HepG2 (cell line): ENCODE measurements around the gene BSND. TPM values are rescaled to one million over a fixed set of nuclear protein-coding genes. Genes with fewer than 3 reads are reported as not detected.

Source experiments
- NR0B2 ChIP-seq: sonication (generic); formaldehyde crosslinking; IDR thresholded peaks from 2 replicates; pipeline ENCODE4 v1.4.0; 2020; ENCODE audit warnings: mild to moderate bottlenecking, missing genetic modification reagents
- NR2F2 ChIP-seq: IDR thresholded peaks from 2 replicates; pipeline ENCODE4 v1.6.1; 2012; ENCODE audit warnings: low read depth, inconsistent platforms, borderline replicate concordance
- NR2F6 ChIP-seq, 2 experiments: IDR thresholded peaks; 2 replicates each; pipeline ENCODE4 v1.6.1; 2016; ENCODE audit warnings: antibody characterized with exemption in 1 of 2, mild to moderate bottlenecking in 1 of 2
- SOX5 ChIP-seq: IDR thresholded peaks from 2 replicates; pipeline ENCODE4 v1.6.1; 2016; ENCODE audit warnings: borderline replicate concordance
- ZBED4 ChIP-seq: sonication (generic); formaldehyde crosslinking; IDR thresholded peaks from 2 replicates; pipeline ENCODE4 v1.4.0; 2020; ENCODE audit warnings: missing genetic modification reagents, borderline replicate concordance
- ZBTB8A ChIP-seq: sonication (generic); formaldehyde crosslinking; IDR thresholded peaks from 2 replicates; pipeline ENCODE4 v1.4.0; 2020; ENCODE audit warnings: mild to moderate bottlenecking, low read depth, missing genetic modification reagents, borderline replicate concordance
- ZNF253 ChIP-seq: sonication (generic); formaldehyde crosslinking; IDR thresholded peaks from 2 replicates; pipeline ENCODE4 v1.8.0; 2022; ENCODE audit warnings: mild to moderate bottlenecking, missing genetic modification reagents, borderline replicate concordance
- ZNF354B ChIP-seq: sonication (generic); formaldehyde crosslinking; IDR thresholded peaks from 2 replicates; pipeline ENCODE4 v1.8.0; 2022; ENCODE audit warnings: mild to moderate bottlenecking, missing genetic modification reagents
- ZNF607 ChIP-seq: sonication (generic); formaldehyde crosslinking; IDR thresholded peaks from 2 replicates; pipeline ENCODE4 v1.5.1; 2020; ENCODE audit warnings: missing genetic modification reagents, mild to moderate bottlenecking, borderline replicate concordance
- ZNF761 ChIP-seq: sonication (generic); formaldehyde crosslinking; conservative IDR thresholded peaks from 2 replicates; pipeline ENCODE4 v1.4.0; 2020; ENCODE audit warnings: mild to moderate bottlenecking, missing genetic modification reagents
- polyA plus RNA-seq, 8 experiments: library from polyadenylated mRNA; depleted of rRNA in 3 of 8; stranded (reverse) in 7 of 8; unstranded in 1 of 8; fragments of >200 nt; fragmentation: Illumina TruSeq in 4 of 8; extraction: Trizol in 4 of 8; gene quantifications; 2 replicates each; pipeline versions ENCODE4 v1.2.1 to v1.2.3, GENCODE V29; 2011 to 2016; ENCODE audit warnings: low read depth in 4 of 8, missing spikeins in 1 of 8, mixed read lengths in 1 of 8; ENCODE audit not compliant: insufficient read depth in 1 of 8
- total RNA-seq, 5 experiments: library from RNA; depleted of rRNA; stranded (reverse); fragments of >200 nt; fragmentation: Illumina TruSeq; extraction: Trizol; gene quantifications; 2 replicates each; pipeline ENCODE4 v1.2.3, GENCODE V29; 2016; ENCODE audit warnings: low read depth in 1 of 5

The BSND gene
- total and polyA plus RNA-seq, 2 of the 13 experiments (the other 11 are each of a cell fraction or from before 2014, with no cell fraction given): not detected

- TF ChIP-seq ZBED4 (CRISPR knock-in tag) (no peak), ZBTB8A (CRISPR knock-in tag) (no peak), ZNF253 (CRISPR knock-in tag) (no peak), NR2F6 (IDR thresholded peaks at IDR 0.05) (no peak), NR2F6 (CRISPR knock-in tag; IDR thresholded peaks at IDR 0.05) (no peak), ZNF607 (CRISPR knock-in tag) (no peak), SOX5 (no peak), ZNF354B (no peak), ZNF761 (no peak), NR0B2 (CRISPR knock-in tag) (no peak), NR2F2 (no peak)
- TF ChIP-seq, all 625 proteins: peak for 0
These were observed 10.6 kb upstream of the BSND start (continued) for GRCh38 chr1:54987919-54988705.
